GM21528 (cell line): ENCODE results near the gene PC.
A peak's percentile ranks its signal among the peaks of the same experiment; 100 is the strongest.

ENCODE experiments used
- ATAC-seq: cut with Tn5 transposase; IDR thresholded peaks from one replicate; pipeline ENCODE4 v1.9.1; 2021; ENCODE audit warnings: mild to moderate bottlenecking, moderate library complexity; ENCODE audit not compliant: unreplicated experiment, low FRiP score

The PC gene

GRCh38 chr11:66914505-66914904 lies 43.7 kb downstream of the PC start:
- ATAC-seq = no peak

- ATAC-seq = no peak
Observed at GRCh38 chr11:66912911-66913310, 45.3 kb downstream of the PC start.

GRCh38 chr11:66912361-66912760 lies 45.8 kb downstream of the PC start:
- ATAC-seq = no peak

- ATAC-seq = no peak
Observed at GRCh38 chr11:66910669-66911068, 47.5 kb downstream of the PC start.

GRCh38 chr11:66910016-66910415 lies 48.2 kb downstream of the PC start:
- ATAC-seq = no peak

- no peak for ATAC-seq
Observed at GRCh38 chr11:66909181-66909580, 49.0 kb downstream of the PC start.

- ATAC-seq = no peak
Observed at GRCh38 chr11:66907751-66908630, 50.2 kb downstream of the PC start.

- ATAC-seq = no peak
Observed at GRCh38 chr11:66906061-66906733, 52.0 kb downstream of the PC start.

- no peak for ATAC-seq
Observed at GRCh38 chr11:66905631-66906030, 52.6 kb downstream of the PC start.

GRCh38 chr11:66904981-66905521 lies 53.1 kb downstream of the PC start:
- no peak for ATAC-seq

GRCh38 chr11:66904561-66904960 lies 53.6 kb downstream of the PC start:
- ATAC-seq = no peak

GRCh38 chr11:66904055-66904454 lies 54.1 kb downstream of the PC start:
- ATAC-seq = no peak

GRCh38 chr11:66902486-66903177 lies 55.6 kb downstream of the PC start:
- ATAC-seq = no peak

GRCh38 chr11:66901964-66902390 lies 56.2 kb downstream of the PC start:
- ATAC-seq = no peak

GRCh38 chr11:66894141-66894540 lies 64.0 kb downstream of the PC start:
- ATAC-seq = no peak

GRCh38 chr11:66892911-66893310 lies 65.3 kb downstream of the PC start:
- ATAC-seq = no peak

- ATAC-seq = peak; percentile 70
Observed at GRCh38 chr11:66891851-66892660, 66.1 kb downstream of the PC start.

GRCh38 chr11:66889960-66890359 lies 68.2 kb downstream of the PC start:
- ATAC-seq = no peak

GRCh38 chr11:66888282-66888681 lies 69.9 kb downstream of the PC start:
- no peak for ATAC-seq

GRCh38 chr11:66887526-66887925 lies 70.7 kb downstream of the PC start:
- no peak for ATAC-seq
